ENCODE data around the gene ARHGEF10L. TPM values are rescaled to one million over a fixed set of nuclear protein-coding genes. Genes with fewer than 3 reads are reported as not detected.
A peak's percentile ranks its signal among the peaks of the same experiment; 100 is the strongest.

The ARHGEF10L gene
- total RNA-seq, 4 donors from 2014 or later, result 30.0 to 61.4 (median 44.7) TPM

GRCh38 chr1:17648457-17649145, 109.1 kb downstream of the ARHGEF10L start:
- Histone ChIP-seq H3K27ac (peak overlapping the region in 3 of 4 donors; percentile 9 to 77 (median 42)), H3K36me3 (peaks cover 0 to 98% (median 16%) of the 10 kb centered on the region in 3 donors), H3K4me1 (peaks cover 0 to 12% (median 0%) of the 10 kb centered on the region in 3 donors), H3K27me3 (no peaks in the 10 kb centered on the region), H3K4me3 (no peak overlapping the region), H3K9me3 (no peaks in the 10 kb centered on the region)
- WGBS, 2 donors, result 65 to 67% methylated on average over 10 to 16 of the region's 20 CpGs
- no peak for DNase-seq
- intact Hi-C loops (cut with DNase I), result no loop called here
- TF ChIP-seq POLR2A (IDR thresholded peaks at IDR 0.05) (no peak), CTCF (IDR thresholded peaks at IDR 0.05) (no peak)

- no peak for DNase-seq
- H3K27ac ChIP-seq, result peak overlapping the region in 3 of 4 donors; percentile 2 to 44 (median 42)
- WGBS, 2 donors, result 85 to 87% methylated on average over 10 to 11 of the region's 11 CpGs
- H3K4me3 ChIP-seq, result no peak overlapping the region
- no peaks in the 10 kb centered on the region for H3K27me3 ChIP-seq
- H3K36me3 ChIP-seq, result peaks cover under 1 to 98% (median 20%) of the 10 kb centered on the region in 3 donors
- H3K9me3 ChIP-seq, result no peaks in the 10 kb centered on the region
- H3K4me1 ChIP-seq, result peaks cover 0 to 12% (median 0%) of the 10 kb centered on the region in 3 donors
- TF ChIP-seq CTCF (IDR thresholded peaks at IDR 0.05) (no peak), POLR2A (IDR thresholded peaks at IDR 0.05) (no peak)
- intact Hi-C loops (cut with DNase I), result no loop called here
Observed at GRCh38 chr1:17649371-17650106, 110.0 kb downstream of the ARHGEF10L start.

GRCh38 chr1:17653276-17653675, 113.8 kb downstream of the ARHGEF10L start:
- intact Hi-C loops (cut with DNase I), result no loop called here
- no peak for TF ChIP-seq POLR2A (IDR thresholded peaks at IDR 0.05)
- no peak for TF ChIP-seq CTCF (IDR thresholded peaks at IDR 0.05)
- Histone ChIP-seq H3K27me3 (no peaks in the 10 kb centered on the region), H3K36me3 (peaks cover 26 to 100% (median 38%) of the 10 kb centered on the region in 3 donors), H3K9me3 (no peaks in the 10 kb centered on the region), H3K4me3 (no peak overlapping the region), H3K4me1 (peaks cover 0 to 9% (median 0%) of the 10 kb centered on the region in 3 donors), H3K27ac (no peak overlapping the region)
- 84 to 100% methylated on average over 3 to 4 of the region's 7 CpGs for WGBS, 2 donors
- DNase-seq, result no peak

- WGBS, 2 donors, result 40 to 84% methylated on average over 5 to 6 of the region's 9 CpGs
- peaks cover 0 to 3% (median 0%) of the 10 kb centered on the region in 3 donors for H3K4me1 ChIP-seq
- H3K27ac ChIP-seq, result no peak overlapping the region
- H3K4me3 ChIP-seq, result no peak overlapping the region
- no peak for DNase-seq
- peaks cover 26 to 100% (median 42%) of the 10 kb centered on the region in 3 donors for H3K36me3 ChIP-seq
- intact Hi-C loops (cut with DNase I), result no loop called here
- H3K9me3 ChIP-seq, result no peaks in the 10 kb centered on the region
- no peak for TF ChIP-seq POLR2A (IDR thresholded peaks at IDR 0.05)
- TF ChIP-seq CTCF (IDR thresholded peaks at IDR 0.05), result peak in 5 of 6 experiments; percentile 35 to 54 (median 49)
- no peaks in the 10 kb centered on the region for H3K27me3 ChIP-seq
Observed at GRCh38 chr1:17653728-17654351, 114.3 kb downstream of the ARHGEF10L start.
